Measurements from ENCODE around the gene PPIA.
"Not testable (repeated sequence)": the region's sequence is repeated elsewhere in the genome, so short reads cannot be mapped to it uniquely, and the experiment has no call there.

Gene PPIA

GRCh38 chr7:44787762-44788161, 8.7 kb upstream of the PPIA start:
- no peak for DNase-seq (ENCODE audit: low spot score)

GRCh38 chr7:44789990-44790389, 6.5 kb upstream of the PPIA start:
- DNase-seq (ENCODE audit: low spot score): no peak

- no peak for DNase-seq (ENCODE audit: low spot score)
Observed at GRCh38 chr7:44791278-44792219, 4.9 kb upstream of the PPIA start.

- DNase-seq (ENCODE audit: low spot score): no peak
Observed at GRCh38 chr7:44793919-44794318, 2.6 kb upstream of the PPIA start.

- no peak for DNase-seq (ENCODE audit: low spot score)
Observed at GRCh38 chr7:44794331-44794730, 2.1 kb upstream of the PPIA start.

- DNase-seq (ENCODE audit: low spot score): no peak
Observed at GRCh38 chr7:44796034-44796503, 412 bp upstream of the PPIA start.

- DNase-seq (ENCODE audit: low spot score): peak; percentile 80
Observed at GRCh38 chr7:44797329-44798258, 1.1 kb downstream of the PPIA start.

- DNase-seq (ENCODE audit: low spot score): peak; percentile 8
Observed at GRCh38 chr7:44798649-44799305, 2.3 kb downstream of the PPIA start.

- no peak for DNase-seq (ENCODE audit: low spot score)
Observed at GRCh38 chr7:44799939-44800338, 3.5 kb downstream of the PPIA start.

GRCh38 chr7:44801890-44802289, 5.4 kb downstream of the PPIA start:
- DNase-seq (ENCODE audit: low spot score): no peak

GRCh38 chr7:44802418-44803025, 6.0 kb downstream of the PPIA start:
- no peak for DNase-seq (ENCODE audit: low spot score)

GRCh38 chr7:44803828-44804519, 7.5 kb downstream of the PPIA start:
- not testable (repeated sequence) for DNase-seq (ENCODE audit: low spot score)

- DNase-seq (ENCODE audit: low spot score): no peak
Observed at GRCh38 chr7:44805950-44806349, 9.5 kb downstream of the PPIA start.

GRCh38 chr7:44808914-44809393, 12.5 kb downstream of the PPIA start:
- no peak for DNase-seq (ENCODE audit: low spot score)

- no peak for DNase-seq (ENCODE audit: low spot score)
Observed at GRCh38 chr7:44811093-44811492, 14.6 kb downstream of the PPIA start.

GRCh38 chr7:44811571-44811970, 15.1 kb downstream of the PPIA start:
- no peak for DNase-seq (ENCODE audit: low spot score)

- no peak for DNase-seq (ENCODE audit: low spot score)
Observed at GRCh38 chr7:44814919-44815318, 18.4 kb downstream of the PPIA start.

GRCh38 chr7:44819292-44819691, 22.8 kb downstream of the PPIA start:
- no peak for DNase-seq (ENCODE audit: low spot score)

GRCh38 chr7:44823255-44823781, 26.8 kb downstream of the PPIA start:
- no peak for DNase-seq (ENCODE audit: low spot score)

GRCh38 chr7:44824894-44825526, 28.5 kb downstream of the PPIA start:
- DNase-seq (ENCODE audit: low spot score): no peak
